ENCODE data around the gene BLACAT1.
"Not testable (repeated sequence)": the region's sequence is repeated elsewhere in the genome, so short reads cannot be mapped to it uniquely, and the experiment has no call there.

The BLACAT1 gene

GRCh38 chr1:205438213-205439158 lies 17.4 kb downstream of the BLACAT1 start:
- peak; percentile 77 for DNase-seq

- no peak for DNase-seq
Measured at GRCh38 chr1:205437570-205437969, 18.3 kb downstream of the BLACAT1 start.

DNA sequence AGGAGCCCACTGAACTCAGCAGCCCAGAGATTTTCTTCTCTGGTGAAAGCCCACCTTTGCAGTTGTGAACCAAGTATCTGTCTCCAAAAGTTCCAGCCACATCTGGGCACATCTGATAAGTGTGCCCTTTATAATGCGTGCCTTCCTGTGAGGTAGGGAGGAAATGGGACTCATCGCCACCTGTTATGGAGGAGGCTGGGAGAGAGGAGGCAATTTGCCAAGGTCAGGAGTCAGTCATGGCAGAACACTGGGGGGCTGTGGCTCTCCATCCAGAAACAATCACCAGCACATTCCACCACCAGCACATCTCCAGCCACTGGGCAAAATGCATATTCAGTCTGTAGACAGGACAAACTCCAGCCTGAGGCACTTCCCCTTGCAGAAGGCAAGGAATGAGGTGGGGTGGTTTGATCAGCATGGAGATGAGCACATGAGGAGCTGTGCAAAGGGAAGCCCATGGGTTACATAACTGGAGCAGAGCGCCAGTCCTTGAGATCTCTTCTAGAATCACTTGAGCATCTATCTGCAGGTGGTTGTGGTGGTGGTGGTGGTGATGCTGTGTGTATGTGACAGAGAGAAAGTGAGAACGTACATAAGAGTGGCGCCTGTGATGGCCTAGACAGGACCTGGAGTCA lies 19.0 kb downstream of the BLACAT1 start:
- peak; percentile 6 for DNase-seq

- no peak for DNase-seq
Measured at GRCh38 chr1:205435578-205436573, 20.0 kb downstream of the BLACAT1 start.

DNA sequence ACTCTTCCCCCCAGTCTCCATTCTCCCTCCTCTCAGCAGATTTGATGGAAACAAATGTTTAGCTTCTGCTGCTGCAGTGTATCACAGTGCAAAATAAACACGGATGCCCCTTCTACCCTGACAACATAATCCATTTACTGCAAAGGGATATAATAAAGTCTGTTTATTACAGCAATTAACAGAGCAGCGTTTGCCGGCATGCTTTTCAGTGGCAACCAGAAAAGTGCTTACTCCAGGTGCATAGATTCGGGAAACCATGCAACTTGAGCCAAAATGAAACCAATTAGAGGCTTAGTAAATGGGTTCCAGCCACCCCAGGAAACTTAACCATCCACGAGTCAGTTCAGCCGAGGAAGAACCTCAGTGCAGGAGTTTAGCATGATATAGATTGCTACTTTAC lies 21.1 kb downstream of the BLACAT1 start:
- DNase-seq, result peak; percentile 12

- DNase-seq, result not testable (repeated sequence)
Measured at GRCh38 chr1:205432692-205433091, 23.2 kb downstream of the BLACAT1 start.

DNA sequence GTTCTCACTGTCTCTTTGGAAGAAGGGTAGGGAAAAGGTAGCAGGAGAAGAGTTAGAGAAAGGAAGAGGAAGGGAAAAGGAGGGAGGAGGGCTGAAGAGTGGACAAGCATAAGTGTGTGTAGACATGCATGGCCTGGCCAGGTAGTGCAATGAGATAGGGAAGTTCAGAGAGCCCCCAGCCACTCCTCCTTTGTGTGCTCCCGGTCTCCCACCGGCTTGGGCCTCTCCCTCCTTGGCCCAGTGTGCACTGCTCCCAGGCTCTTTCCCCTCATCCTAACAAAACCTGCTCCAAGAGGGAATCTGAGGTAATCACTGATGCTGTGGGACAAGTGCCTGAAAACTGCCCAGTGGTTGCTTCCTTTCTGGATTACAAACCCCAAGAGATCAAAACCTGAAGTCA lies 23.7 kb downstream of the BLACAT1 start:
- DNase-seq, result no peak

DNA sequence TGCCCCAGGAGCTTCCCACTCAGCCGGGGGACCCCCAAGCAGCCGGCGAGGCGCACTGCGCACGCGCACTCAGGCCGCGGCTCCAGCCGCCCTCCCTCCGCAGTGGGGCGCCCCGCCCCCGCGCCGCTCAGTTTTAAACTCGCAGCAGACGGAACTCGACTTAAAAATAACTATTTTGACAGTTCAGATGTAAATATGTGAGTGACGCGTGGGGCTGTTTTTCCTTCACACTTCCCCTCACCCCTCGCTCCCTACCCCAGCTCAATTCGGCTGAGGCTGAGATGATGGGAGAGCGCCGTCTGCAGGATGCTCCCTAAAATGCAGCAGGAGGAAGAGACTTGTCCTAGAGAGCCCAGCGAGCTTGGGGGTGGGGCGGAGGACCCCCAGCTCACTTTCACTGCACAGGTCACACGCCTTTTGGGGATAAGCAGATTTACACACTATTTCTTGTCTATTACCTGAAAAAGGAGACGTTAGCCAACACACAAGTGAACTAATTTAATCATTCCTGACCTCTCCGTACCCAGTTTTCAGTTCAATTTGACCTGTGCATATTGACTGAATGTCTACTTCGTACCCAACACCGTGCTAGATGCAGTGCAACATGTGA lies 25.0 kb downstream of the BLACAT1 start:
- no peak for DNase-seq

- DNase-seq, result no peak
Measured at GRCh38 chr1:205429762-205430695, 25.8 kb downstream of the BLACAT1 start.

- peak; percentile 19 for DNase-seq
Measured at GRCh38 chr1:205424901-205425600, 30.8 kb downstream of the BLACAT1 start.

- no peak for DNase-seq
Measured at GRCh38 chr1:205423814-205424399, 31.9 kb downstream of the BLACAT1 start.

- peak; percentile 8 for DNase-seq
Measured at GRCh38 chr1:205422993-205423642, 32.7 kb downstream of the BLACAT1 start.

- peak; percentile 77 for DNase-seq
Measured at GRCh38 chr1:205421798-205422197, 34.0 kb downstream of the BLACAT1 start, which contains the start of gene LEMD1. Gene LEMD1, minus strand, starts transcription at chr1:205422056. Its CDS starts 1,520 bp downstream, at chr1:205420536.

- DNase-seq, result no peak
Measured at GRCh38 chr1:205420938-205421337, 34.9 kb downstream of the BLACAT1 start.

GRCh38 chr1:205417870-205418635 lies 37.8 kb downstream of the BLACAT1 start:
- DNase-seq, result no peak

DNA sequence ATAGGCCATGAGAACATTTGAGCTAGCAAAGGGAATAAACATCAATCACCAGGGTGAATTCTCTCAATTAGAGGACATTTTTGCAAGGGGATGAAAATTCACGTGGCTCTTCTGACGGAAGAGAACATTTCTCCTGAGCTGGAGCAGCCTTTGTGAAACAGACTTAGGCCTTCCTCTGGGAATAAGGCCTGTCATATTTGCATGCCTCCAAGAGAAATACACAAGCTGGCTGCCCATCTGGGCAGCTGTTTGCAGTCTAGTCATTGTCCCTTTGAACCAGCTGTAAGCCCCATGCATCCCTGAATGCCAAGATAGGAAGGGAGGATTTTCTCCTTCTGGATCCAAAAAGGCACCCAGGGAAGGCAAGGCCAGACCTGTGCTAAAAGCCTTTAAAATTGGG lies 39.5 kb downstream of the BLACAT1 start:
- no peak for DNase-seq

DNA sequence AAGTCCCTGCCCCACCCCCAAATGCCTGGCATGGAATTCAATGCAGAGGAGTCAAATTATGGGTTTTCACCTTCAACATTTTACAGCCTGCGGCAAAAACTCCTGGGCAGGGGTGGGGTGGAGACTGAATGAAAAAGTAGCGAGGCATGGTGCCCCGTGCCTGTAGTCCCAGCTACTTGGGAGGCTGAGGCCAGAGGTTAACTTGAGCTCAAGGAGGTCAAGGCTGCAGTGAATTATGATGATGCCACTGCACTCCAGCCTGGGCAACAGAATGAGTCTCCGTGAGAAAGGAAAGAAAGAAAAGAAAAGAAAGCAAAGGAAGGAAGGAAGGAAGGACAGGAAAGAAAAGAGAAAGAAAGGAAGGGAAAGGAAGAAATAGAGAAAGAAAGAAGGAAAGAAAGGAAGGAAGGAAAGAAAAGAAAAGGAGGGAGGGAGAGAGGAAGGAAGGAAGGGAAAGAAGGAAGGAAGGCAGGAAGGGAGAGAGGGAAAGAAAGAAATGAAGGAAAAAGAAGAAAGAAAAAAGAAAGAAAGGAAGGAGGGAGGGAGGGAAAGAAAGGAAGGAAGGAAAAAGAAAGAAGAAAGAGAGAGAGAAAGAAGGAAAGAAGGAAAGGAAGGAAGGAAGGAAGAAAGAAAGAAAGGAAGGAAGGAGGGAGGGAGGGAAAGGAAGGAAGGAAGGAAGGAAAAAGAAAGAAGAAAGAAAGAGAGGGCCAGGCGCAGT lies 45.1 kb downstream of the BLACAT1 start:
- no peak for DNase-seq

DNA sequence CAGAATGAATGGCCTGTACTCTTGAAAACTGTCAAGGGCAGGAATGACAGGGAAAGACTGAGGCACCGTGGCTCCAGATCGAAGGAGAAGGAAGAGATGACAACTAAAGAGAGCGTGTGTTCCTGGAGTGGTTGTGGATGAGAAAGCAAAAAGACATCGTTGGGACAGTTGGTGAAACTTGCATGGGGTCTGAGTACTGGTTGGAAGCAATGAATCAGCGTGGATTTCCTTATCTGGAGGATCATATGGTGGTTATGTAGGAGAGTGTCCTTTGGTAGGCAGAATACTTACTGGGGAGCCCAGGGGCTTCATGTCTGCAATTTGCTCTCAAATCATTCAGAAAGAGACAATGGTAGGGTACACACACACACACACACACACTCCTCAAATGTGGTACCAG lies 47.9 kb downstream of the BLACAT1 start:
- DNase-seq, result no peak

Data from DMS79 treated with DMSO at 0.1 percent for 48 hours (cell line).